ENCODE data around the gene PPP1R14C. TPM values are rescaled to one million over a fixed set of nuclear protein-coding genes. Genes with fewer than 3 reads are reported as not detected.

Gene PPP1R14C
- total RNA-seq, 1 donor from 2014 or later = 0.98 TPM

- no peaks in the 10 kb centered on the region for H3K9me3 Mint-ChIP-seq (ENCODE audit: low read depth)
- no peaks in the 10 kb centered on the region for H3K36me3 Mint-ChIP-seq (ENCODE audit: insufficient read depth)
- H3K27me3 Mint-ChIP-seq = peaks cover 17% of the 10 kb centered on the region
- DNase-seq (ENCODE audit: low spot score, unreplicated experiment) = no peak
- H3K27ac Mint-ChIP-seq = no peak overlapping the region
- no peak overlapping the region for H3K4me3 Mint-ChIP-seq (ENCODE audit: low read depth)
- H3K4me1 Mint-ChIP-seq (ENCODE audit: low read depth) = peaks cover 22% of the 10 kb centered on the region
- no peak for TF ChIP-seq CTCF (IDR thresholded peaks at IDR 0.05; ENCODE audit: unreplicated experiment)
These were observed 58.4 kb downstream of the PPP1R14C start for GRCh38 chr6:150201285-150201684.

- Mint-ChIP-seq H3K4me1 (ENCODE audit: low read depth) (peaks cover 19% of the 10 kb centered on the region), H3K4me3 (ENCODE audit: low read depth) (no peak overlapping the region), H3K27me3 (peaks cover 17% of the 10 kb centered on the region), H3K9me3 (ENCODE audit: low read depth) (no peaks in the 10 kb centered on the region), H3K36me3 (ENCODE audit: insufficient read depth) (no peaks in the 10 kb centered on the region), H3K27ac (no peak overlapping the region)
- no peak for TF ChIP-seq CTCF (IDR thresholded peaks at IDR 0.05; ENCODE audit: unreplicated experiment)
- no peak for DNase-seq (ENCODE audit: low spot score, unreplicated experiment)
These were observed 59.0 kb downstream of the PPP1R14C start for GRCh38 chr6:150201772-150202329.

- no peaks in the 10 kb centered on the region for H3K9me3 Mint-ChIP-seq (ENCODE audit: low read depth)
- H3K36me3 Mint-ChIP-seq (ENCODE audit: insufficient read depth) = no peaks in the 10 kb centered on the region
- no peak for DNase-seq (ENCODE audit: low spot score, unreplicated experiment)
- H3K27ac Mint-ChIP-seq = no peak overlapping the region
- no peak overlapping the region for H3K4me3 Mint-ChIP-seq (ENCODE audit: low read depth)
- H3K27me3 Mint-ChIP-seq = peaks cover 14% of the 10 kb centered on the region
- H3K4me1 Mint-ChIP-seq (ENCODE audit: low read depth) = peaks cover 14% of the 10 kb centered on the region
- TF ChIP-seq CTCF (IDR thresholded peaks at IDR 0.05; ENCODE audit: unreplicated experiment) = no peak
These were observed 59.6 kb downstream of the PPP1R14C start for GRCh38 chr6:150202404-150202803.

- no peaks in the 10 kb centered on the region for H3K9me3 Mint-ChIP-seq (ENCODE audit: low read depth)
- DNase-seq (ENCODE audit: low spot score, unreplicated experiment) = no peak
- no peaks in the 10 kb centered on the region for H3K36me3 Mint-ChIP-seq (ENCODE audit: insufficient read depth)
- no peak overlapping the region for H3K4me3 Mint-ChIP-seq (ENCODE audit: low read depth)
- H3K27ac Mint-ChIP-seq = no peak overlapping the region
- H3K4me1 Mint-ChIP-seq (ENCODE audit: low read depth) = peaks cover 14% of the 10 kb centered on the region
- TF ChIP-seq CTCF (IDR thresholded peaks at IDR 0.05; ENCODE audit: unreplicated experiment) = no peak
- H3K27me3 Mint-ChIP-seq = peaks cover 14% of the 10 kb centered on the region
These were observed 60.1 kb downstream of the PPP1R14C start for GRCh38 chr6:150202934-150203333.

GRCh38 chr6:150203378-150203777 lies 60.5 kb downstream of the PPP1R14C start:
- peaks cover 14% of the 10 kb centered on the region for H3K4me1 Mint-ChIP-seq (ENCODE audit: low read depth)
- no peaks in the 10 kb centered on the region for H3K36me3 Mint-ChIP-seq (ENCODE audit: insufficient read depth)
- H3K4me3 Mint-ChIP-seq (ENCODE audit: low read depth) = no peak overlapping the region
- no peaks in the 10 kb centered on the region for H3K9me3 Mint-ChIP-seq (ENCODE audit: low read depth)
- no peak overlapping the region for H3K27ac Mint-ChIP-seq
- no peak for DNase-seq (ENCODE audit: low spot score, unreplicated experiment)
- peaks cover 14% of the 10 kb centered on the region for H3K27me3 Mint-ChIP-seq
- TF ChIP-seq CTCF (IDR thresholded peaks at IDR 0.05; ENCODE audit: unreplicated experiment) = no peak
